ENCODE measurements around the gene CPXM1. TPM values are rescaled to one million over a fixed set of nuclear protein-coding genes. Genes with fewer than 3 reads are reported as not detected.

CPXM1 gene
- total RNA-seq, 1 experiment from 2014 or later, result not detected

- DNase-seq (ENCODE audit: low read depth), result no peak
Measured at GRCh38 chr20:2748551-2749342, 51.7 kb downstream of the CPXM1 start.

- no peak for DNase-seq (ENCODE audit: low read depth)
Measured at GRCh38 chr20:2747676-2748235, 52.7 kb downstream of the CPXM1 start.

DNA sequence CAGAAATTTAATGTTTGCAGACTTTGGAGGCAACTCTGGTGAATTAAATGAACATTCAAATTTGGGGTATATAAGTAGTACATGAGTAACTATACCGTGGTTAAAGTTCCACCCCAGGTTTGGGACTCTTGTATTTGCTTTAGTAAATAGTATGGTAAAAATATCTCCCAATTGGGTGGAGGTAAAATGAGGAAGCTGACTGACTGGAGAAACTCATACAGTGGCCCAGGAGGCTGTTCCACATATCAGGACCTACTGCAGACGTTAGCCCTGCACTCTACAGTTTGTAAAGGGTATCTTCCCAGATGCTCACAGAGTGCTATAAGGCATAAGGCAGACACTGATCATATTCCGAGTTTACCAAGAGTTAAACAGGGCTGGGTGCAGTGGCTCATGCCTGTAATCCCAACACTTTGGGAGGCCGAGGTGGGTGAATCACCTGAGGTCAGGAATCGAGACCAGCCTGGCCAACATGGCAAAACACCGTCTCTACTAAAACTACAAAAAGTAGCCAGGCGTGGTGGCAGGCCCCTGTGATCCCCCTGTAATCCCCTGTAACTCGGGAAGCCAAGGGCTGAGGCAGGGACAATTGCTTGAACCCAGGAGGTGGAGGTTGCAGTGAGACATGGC is 53.7 kb downstream of the CPXM1 start:
- DNase-seq (ENCODE audit: low read depth), result no peak

DNA sequence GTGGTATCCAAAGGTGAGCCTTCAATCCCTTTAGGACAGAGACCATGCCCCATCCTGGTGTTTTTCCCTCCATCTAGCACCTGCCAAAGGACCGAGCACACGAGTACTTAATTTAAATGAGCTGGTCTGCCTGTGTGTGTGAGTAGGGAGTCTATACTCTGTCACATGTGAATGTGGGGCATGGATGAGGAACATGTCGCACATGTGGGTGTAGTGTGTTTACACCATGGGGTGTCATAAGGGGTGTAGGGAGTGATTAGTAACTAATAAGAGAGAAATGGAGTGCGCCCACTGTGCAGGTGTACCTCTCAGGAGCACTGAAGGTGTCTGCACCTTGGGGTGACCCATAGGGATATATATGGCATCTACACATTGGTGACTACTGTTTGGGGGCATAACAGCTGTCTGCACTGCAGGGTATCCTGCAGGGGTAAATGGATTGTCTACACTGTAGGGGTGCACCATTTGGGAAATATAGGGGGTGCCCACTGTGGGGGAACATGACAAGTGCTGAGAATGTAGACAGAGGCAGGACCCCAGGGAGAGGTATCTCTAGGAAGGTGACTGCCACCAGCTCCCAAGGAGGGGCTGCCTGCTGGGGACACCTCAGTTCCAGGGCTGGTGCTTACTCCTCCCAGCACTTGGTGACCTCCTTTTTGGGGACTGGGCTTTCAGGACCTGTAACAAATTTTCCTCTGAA is 54.3 kb downstream of the CPXM1 start:
- DNase-seq (ENCODE audit: low read depth), result no peak

GRCh38 chr20:2745060-2745910 is 55.1 kb downstream of the CPXM1 start:
- DNase-seq (ENCODE audit: low read depth), result no peak

Other genes starting within 250 kb of the CPXM1 start
- gene NOP56, start 148.0 kb downstream of the CPXM1 start, total RNA-seq (2014; rRNA removed; shearing (Covaris generic)), result 224 and 268 TPM in 2 replicates
- gene IDH3B, start 136.4 kb downstream of the CPXM1 start, total RNA-seq (2014; rRNA removed; shearing (Covaris generic)), result 189 and 226 TPM in 2 replicates
- 0.10 TPM in 1 of 2 replicates, not detected in the other for gene EBF4, start 107.8 kb downstream of the CPXM1 start, total RNA-seq (2014; rRNA removed; shearing (Covaris generic))
- not detected in 2 replicates for gene C20orf141, start 14.4 kb upstream of the CPXM1 start, total RNA-seq (2014; rRNA removed; shearing (Covaris generic))
- gene TMEM239, start 15.7 kb upstream of the CPXM1 start, total RNA-seq (2014; rRNA removed; shearing (Covaris generic)), result not detected in 2 replicates
- 18.9 and 31.5 TPM in 2 replicates for gene PCED1A, start 40.0 kb upstream of the CPXM1 start, total RNA-seq (2014; rRNA removed; shearing (Covaris generic))
- gene VPS16, start 40.1 kb upstream of the CPXM1 start, total RNA-seq (2014; rRNA removed; shearing (Covaris generic)), result 58.4 and 63.7 TPM in 2 replicates
- gene PTPRA, start 72.9 kb upstream of the CPXM1 start, total RNA-seq (2014; rRNA removed; shearing (Covaris generic)), result 57.7 and 67.8 TPM in 2 replicates
- gene GNRH2, start 243.0 kb upstream of the CPXM1 start, total RNA-seq (2014; rRNA removed; shearing (Covaris generic)), result not detected in 2 replicates
- gene MRPS26, start 245.4 kb upstream of the CPXM1 start, total RNA-seq (2014; rRNA removed; shearing (Covaris generic)), result 84.9 and 122 TPM in 2 replicates